C1 segment of cervical spinal cord (tissue), 14 donors: ENCODE measurements around the gene BCL2.

Experiments
- DNase-seq, 14 donors: peaks; one replicate each; lab custom pipeline; 2025; lab: John Stamatoyannopoulos, UW

Gene BCL2

DNA sequence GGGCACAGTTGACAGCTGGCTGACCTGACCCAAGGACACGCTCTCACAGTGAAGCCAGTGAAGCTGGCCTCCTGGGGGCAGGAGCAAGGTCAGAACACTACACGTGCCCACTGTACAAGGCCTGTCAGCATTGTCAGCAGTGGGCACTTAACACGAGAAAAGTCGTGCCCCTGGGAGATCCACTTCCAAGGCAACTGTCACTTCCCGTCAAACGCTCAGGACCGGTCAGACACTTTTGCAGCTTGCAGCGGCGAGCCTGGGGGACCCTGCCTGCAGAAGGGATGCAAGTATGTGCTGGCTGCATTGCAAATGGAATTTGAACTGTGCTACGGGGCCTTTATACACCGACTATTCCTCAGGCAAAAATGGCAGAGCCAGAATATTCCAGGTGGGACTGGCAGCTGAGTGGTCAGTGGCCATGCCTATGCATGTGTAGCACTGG is 176.2 kb downstream of the BCL2 start:
- no peak for DNase-seq

DNA sequence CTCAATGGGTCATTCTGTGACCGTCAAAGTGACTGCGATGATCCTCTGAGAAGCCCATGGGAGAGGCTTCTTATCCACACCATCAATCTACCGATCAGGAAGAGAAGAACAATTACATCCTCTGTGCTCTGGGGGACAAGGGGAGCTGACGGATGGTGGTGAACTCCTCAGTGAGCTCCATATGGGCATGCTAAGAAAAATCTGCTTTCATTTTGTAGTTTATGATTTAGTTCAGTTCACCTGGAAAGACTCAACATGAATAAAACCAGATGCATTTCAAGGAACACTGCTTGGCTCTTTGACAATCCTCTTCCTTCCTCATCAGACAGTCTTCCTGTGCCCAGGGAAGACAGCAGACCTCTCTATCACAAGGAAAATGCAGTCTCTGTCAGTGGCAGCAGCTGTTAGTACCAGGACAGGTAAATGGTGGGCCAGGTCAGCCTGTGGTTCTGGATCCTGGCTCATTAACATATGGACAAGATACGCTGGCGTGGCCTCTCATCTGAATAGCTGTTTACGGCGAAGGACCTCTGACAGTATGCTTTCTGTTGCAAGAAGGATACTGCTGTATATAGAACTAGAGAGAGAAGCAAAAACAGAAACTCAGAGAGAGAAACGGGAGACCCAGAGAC is 176.9 kb downstream of the BCL2 start:
- DNase-seq: no peak

DNA sequence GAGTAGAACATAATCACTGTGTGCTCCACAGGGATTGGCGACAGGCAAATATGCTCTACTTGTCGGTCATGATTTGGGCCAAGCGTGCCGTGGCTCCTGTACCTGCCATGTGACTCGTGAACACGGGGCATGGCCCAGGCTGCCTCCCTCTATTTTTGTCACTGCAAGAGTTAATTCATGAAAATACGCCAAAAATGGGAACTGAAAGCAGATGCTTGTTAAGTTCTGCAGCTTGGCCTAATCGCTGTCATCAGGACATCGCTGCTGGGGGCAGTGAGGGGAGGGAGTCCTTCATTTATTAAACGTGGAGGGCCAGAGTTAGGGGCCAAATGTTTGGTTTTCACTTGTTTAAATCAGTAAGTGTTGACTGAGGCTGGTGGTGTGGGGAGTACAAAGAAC is 177.8 kb downstream of the BCL2 start:
- no peak for DNase-seq

DNA sequence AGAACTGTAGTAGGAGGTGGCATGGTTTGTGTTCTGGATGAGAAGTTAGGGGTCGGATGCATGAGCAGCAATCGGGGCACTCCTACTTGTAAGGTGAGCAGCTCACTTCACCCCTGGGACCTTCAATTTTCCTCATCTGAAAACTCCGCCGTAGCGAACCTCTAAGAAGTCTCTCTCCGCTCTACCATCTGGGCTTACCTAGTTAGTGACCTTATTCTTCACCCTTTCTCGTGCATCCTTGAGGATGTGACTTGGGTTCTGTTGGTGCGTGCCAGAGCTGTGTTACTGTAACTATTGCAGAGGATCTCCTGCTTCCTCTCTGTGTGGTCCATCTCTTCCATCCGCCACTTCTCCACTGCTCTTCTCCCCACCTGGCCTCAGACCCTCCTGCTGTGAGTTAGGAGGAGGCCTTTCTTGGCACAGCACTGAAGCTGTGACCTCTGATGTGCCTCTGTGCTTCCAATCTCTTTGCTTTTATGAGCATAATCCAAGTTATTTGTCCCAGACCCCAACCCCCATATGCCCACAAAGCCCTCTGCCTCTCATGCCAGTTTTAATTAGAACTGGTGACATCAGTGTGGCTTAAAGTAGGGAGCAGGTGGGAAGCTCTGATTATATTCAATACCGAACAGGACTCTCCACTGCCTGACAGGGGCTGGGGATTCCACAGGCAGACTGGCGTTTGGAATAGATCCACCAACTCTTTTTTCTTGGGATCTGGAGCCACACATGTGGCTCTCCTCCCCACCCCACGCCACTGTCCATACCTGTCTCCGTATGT is 178.4 kb downstream of the BCL2 start:
- DNase-seq: no peak

DNA sequence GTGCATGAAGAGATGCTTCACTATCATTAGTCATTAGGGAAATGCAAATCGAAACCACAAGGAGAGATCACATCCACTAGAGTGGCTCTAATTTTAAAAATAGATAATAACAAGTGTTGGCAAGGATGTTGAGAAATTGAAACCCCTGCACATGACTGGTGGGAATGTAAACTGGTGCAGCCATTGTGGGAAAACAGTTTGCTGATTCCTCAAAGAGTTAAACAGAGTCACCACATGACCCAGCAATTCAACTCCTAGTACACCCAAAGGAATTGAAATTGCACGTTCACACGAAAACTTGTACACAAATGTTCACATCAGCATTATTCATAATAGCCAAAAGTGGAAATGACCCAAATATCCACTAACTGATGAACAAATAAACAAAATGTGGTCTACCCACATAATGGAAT is 179.5 kb downstream of the BCL2 start:
- DNase-seq: no peak

DNA sequence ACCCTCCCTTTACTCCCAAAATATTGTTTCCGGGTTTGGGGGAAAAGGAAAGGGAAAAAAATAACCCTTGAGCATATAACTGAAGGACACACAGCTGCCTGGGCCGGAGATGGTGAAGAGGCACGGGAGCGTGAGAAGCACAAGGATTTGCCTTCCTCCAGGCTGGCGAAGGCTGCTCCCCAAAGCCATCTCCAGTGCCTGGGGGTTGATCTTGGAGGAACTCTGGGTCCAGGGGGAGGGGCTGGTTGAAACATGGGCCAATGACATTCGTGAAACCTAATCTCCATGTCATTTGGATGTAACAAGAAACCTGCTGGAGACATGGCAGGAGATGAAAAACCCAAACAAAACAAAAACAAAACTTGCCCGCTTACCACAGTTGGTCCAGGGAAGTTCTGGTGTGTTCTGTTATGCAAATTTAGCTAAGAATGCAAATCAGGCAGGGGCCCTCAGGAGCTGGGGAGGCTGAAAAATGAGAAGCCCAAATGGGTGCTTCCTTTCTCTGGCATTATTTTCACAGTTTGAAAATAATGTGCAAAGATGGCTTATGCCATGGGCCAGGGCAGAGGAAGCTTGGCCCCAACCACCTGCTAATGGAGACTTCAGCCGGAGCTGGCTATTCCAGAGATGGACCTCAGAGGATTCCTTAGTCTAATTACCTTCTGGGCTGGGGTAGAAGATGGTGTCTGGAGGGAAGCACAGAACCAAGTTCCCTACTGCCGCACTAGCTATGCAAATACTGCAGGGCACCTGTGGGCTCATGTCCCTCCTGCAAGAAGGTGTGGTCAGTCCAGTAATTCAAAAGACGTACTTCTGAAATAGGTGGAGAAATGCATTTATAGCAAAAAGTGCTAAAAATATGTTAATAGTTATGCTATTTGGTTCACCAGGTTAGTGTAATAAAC is 180.9 kb downstream of the BCL2 start:
- no peak for DNase-seq

DNA sequence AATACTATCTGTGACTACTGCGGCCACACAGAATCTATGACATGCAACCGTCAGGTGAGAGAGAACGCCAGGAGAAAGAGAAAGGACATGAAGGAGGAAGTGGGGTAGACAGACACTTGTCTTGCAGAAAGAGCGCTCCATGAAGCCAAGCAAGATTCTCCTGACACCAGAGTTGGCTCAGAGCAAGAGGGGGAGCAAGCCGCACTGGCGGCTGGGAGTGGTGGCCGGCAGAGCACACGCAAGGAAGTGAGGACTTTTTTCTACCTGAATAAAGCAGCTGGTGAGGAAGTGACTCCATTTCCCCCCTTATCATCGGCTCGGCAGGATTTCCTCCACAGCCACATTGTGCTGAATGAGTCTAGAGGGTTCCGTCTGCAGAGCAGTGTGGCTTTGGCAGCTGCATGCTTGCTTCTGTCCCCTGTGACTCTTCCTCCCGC is 181.6 kb downstream of the BCL2 start:
- no peak for DNase-seq

DNA sequence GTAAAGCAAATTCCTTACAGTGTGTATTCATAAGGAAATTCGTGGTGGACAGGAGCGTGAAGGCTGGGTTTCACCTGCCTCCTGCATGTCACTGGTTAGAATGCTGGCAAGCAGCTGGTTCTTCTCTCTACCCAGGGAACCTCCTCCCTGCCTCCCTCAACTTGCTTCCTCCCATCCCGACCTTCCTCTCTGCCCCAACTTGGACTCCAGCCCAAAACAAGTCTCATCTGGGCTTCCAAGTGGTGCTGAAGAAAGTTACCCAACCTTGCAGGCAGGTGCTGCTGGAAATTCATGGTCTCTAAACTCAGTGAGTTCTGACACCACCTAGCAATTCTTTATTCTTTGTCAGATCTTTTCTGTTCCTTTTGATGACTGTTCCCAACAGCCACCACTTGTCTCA is 184.5 kb downstream of the BCL2 start:
- DNase-seq: no peak

DNA sequence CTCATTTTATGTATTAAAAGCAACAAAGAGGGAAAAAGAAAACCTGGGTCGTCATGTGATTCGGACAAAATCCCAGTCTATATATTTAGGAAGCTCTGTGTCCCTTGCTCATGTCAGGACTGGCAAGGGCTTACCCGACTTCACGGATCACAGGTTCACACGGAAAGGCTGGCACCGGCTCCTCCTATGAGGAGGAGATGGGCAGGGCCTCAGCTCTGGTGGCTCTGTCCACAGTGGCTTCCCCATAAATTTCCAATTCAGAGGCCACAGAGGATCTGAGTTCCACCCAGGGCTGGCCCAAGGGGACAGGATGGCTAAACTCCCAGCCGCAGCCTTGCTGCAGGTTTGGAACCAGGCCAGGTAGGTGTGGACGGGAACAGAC is 186.8 kb downstream of the BCL2 start:
- DNase-seq: no peak

DNA sequence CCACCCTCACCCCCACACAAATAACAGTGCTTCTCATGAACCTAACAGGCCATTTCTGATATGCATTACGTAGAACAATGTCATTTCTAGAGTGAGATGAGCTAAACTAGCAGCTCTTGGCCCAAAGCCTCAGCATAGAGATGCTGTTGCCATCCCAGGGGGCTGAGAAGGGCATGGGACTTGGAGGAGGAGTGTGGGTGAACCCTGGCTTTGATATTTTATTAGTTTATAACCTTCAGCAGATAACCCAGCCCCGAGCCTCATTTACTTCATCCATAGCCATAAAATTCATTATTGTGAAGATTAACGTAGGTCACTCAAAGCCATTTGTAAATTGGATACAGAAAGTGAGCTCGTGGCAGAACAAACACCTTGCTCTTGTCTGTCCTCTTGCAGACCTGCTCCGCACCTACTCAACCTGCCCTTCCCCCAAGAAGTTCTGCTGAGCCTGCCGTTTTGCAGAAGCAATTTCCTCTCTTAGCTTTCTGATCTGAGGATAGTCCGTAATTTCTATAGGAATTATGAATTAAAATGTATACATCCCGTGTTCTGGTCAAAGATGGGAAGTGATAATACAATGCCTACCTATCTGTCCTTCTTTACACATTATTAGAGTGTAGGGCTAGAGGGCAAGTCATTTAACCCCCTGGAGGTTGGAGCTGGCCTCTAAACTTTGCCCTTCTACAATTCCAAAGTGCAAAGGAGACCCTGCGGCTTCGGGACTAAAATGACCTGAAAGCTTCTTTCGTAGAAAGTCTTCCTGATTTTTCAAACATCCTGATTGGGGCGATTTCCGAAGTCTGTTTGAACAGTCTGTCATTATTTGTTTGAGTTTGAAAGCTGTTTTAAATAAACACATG is 187.4 kb downstream of the BCL2 start:
- no peak for DNase-seq

DNA sequence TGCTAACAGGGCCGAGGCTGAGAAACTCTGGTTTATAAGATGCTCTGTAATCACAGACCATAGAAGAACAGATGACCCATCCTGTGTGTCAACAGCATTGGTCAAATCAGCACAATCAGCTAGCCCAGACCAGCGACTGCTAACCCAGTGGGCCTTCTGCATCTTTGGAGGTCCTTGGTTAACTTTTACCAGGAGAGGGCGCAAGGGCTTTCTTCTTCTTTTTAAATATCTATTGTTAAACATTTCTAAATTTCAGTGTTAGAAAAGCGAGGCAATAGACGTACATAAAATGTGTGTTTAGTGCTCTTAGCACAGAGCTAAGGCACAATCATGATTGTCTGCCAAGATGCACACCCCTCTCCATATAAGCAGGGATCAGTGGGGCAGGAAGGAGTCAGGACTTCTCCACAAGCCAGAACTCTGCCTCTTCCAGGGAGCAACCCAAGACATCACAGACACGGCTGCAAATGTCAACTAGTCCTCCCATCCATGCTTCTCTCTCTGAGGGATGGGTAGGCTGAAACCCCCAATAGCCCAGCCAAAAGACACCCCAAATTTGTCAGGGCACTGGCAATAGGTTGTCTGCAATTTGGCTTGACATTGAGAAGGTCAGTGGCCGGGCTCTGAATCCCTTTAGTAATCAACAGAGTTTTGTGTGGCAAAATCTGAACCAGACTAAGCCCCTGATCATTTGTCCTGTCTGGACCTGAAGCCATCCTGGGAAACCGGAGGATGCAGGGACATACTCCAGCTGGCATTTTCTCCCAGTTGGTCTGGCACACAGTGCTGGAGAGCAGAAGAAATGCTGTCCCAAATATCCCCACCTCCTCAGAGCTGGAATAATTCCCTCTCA is 188.2 kb downstream of the BCL2 start:
- peak in 6 of 14 donors; percentile 8 to 39 (median 24) for DNase-seq

DNA sequence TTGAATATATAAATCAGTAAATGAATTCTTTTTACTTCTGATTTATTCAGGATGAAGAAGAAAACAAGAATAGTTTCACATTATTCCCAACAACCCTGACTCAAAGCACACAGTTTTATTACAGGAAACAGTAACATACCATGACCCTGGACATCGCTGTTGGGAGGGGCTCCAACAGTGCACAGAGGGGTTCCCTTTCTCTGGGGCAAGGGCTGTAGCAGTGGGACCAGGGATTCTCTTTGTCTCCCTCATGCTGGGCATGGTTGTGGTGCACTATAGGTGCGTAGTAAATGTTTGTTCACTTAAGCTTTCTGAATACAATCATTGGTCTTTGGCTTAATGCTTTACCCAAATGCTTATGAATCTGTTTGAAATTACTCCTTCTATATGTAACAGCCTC is 189.4 kb downstream of the BCL2 start:
- no peak for DNase-seq

DNA sequence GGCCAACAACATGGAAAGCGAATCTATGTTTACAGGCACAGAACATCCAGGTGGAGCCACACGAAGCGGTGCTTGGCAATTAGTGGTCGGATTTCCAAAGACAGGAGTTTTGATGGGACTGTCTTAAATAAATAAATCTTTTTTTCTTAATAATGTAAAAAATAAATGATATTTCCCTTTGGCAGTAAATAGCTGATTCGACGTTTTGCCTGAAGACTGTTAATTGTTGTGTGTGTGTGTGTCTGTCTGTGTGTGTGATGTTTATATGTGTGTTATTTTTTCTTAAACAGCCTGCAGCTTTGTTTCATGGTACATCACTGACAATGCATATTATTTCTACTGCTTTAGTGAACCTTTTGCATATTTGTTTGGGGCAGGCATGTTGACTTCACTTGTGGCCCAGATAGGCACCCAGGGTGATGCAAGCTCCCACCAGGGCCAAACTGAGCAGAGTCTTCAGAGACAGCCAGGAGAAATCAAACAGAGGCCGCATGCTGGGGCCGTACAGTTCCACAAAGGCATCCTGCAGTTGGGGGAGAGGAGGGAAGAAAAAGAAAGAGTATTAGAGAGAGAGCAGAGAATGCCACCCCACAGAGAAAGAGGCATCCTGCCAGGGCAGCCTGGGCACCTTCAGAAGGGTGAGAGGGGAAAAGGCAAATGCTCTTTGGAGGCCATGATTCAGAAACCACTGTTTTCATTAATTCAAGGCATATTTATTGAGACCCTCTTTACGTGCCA is 191.2 kb downstream of the BCL2 start:
- DNase-seq: no peak

DNA sequence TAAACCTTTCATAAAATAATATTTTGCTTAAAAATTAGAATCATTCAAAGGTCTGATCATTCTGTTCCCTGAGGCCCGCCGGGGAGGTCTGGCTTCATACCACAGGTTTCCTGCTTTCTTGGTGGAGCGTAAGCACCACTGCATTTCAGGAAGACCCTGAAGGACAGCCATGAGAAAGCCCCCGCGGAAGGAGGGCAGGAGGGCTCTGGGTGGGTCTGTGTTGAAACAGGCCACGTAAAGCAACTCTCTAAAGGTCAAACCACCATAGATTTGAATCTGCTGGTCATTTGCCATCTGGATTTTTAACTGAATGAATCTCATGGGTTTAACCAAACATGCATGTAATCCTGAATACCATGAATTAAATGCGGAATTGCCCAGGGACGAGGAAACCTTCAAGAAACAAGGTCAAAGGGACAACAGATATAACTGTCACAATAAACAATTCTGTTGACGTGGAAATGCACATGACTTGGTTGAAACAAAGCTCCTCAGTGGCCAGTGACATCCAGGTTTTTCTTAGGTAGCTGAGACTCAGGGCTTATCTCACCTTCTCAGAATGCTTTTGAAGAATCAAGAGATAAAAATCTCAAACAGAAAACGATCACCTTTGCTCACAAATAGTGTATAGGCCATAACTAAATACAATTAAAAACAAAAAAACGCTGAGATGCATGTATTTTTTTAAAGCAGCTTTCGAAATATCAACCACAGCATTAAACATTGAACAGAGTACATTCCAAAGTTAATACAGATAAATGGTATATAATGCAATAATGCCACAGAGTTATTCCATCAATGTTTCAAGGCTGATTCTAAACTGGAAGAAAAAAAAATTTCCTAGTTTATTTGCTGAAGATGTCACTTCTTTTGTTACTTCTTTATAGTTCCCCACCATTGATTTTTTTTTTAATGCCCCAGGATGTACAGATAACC is 193.2 kb downstream of the BCL2 start:
- no peak for DNase-seq

DNA sequence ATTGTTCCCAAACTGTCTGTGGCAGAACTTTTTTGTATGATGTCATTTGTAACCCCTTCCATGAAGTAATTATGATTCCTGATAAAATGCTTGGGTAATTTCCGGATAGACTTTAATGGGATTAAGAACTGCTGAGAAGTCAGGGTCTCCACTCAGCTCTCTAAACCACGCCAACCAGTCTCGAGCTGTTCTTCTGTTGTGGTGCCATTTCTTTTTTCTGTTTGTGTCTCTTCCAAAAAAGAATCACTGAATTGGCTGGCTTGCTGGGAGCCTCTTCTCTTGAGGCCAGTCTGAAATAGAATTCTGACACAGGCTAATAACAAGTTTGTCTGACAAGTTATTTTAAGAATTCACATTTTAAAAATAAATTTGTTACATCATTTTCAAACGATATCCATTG is 198.9 kb downstream of the BCL2 start:
- DNase-seq: no peak

DNA sequence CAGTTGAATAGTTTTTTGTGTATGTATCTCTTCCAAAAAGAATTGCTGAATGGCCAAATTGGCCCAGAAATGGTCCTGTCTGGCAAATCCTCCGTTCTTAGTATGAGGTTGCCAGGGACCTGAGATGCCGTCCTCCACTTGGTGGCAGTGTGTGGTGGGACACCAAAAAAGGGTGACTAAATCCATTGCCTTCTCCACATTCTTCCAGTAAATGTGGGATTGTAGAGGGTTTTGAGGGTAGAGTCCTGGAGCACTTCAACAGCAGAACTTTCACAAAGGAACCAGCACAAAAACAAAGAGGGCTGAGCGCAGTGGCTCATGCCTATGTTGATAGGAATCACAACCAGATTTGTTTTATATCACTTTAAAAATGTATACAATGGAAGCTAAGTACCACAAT is 199.9 kb downstream of the BCL2 start:
- DNase-seq: peak in 9 of 14 donors; percentile 8 to 39 (median 25)

DNA sequence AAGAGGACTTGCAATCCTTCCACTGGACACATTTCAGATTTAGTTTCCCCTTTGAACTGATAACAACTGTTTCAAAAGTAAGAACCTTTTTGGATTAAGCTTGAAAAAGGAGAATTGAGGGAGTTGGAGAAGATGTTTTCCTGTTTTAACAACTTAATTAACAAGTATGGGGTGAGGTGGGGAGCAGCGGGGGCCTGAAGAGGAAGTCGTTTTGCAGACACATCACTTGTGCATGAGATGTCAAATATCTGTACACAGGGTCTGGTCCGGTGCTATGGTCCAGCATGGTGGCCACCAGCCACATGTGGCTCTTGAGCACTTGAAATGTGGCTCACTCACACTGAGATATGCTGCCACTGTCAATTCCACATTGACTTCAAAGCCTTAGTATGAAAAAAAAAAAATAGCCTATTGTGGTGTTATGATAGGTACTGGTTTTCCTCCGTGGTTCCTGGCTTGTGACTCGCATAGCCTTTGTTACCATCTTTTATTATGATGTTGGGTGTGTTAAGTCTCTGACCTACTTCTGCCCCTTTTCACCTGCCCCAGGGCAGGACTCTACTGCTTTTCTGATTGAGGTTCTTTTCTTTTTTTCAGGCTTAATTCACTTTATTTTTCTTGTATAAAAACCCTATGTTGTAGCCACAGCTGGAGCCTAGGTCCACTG is 205.5 kb downstream of the BCL2 start:
- DNase-seq: no peak

DNA sequence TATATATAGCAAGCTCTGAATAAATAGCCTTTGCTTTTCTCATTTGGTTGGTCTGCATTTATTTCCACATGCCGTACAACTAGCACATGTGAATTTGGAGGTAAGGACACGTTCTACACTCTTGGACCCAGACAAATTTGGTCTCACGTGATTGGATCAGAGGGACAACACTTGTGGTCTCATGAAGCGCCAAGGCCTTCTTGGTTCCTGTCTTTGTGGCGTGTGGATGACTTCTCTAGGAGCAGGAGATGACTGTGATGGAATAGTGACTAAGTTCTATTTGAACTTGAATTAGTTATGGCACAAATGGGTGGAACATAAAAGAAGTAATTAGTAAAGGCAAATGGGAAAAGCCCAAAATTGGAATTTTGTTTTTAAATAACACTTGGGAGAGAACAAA is 206.9 kb downstream of the BCL2 start:
- DNase-seq: no peak
